Thoracic aorta endothelial cell (primary cell): ENCODE data around the gene SPTLC1. TPM values are rescaled to one million over a fixed set of nuclear protein-coding genes. Genes with fewer than 3 reads are reported as not detected.

Experiments
- small RNA-seq: library from RNA; depleted of rRNA; stranded (forward); fragments of <200 nt; gene quantifications from one replicate; pipeline ENCODE3, GENCODE V24; 2012
- total RNA-seq: library from RNA; depleted of rRNA; stranded (reverse); fragments of >200 nt; gene quantifications from 2 replicates; pipeline ENCODE4 v1.2.3, GENCODE V29; 2012

SPTLC1 gene, protein sequence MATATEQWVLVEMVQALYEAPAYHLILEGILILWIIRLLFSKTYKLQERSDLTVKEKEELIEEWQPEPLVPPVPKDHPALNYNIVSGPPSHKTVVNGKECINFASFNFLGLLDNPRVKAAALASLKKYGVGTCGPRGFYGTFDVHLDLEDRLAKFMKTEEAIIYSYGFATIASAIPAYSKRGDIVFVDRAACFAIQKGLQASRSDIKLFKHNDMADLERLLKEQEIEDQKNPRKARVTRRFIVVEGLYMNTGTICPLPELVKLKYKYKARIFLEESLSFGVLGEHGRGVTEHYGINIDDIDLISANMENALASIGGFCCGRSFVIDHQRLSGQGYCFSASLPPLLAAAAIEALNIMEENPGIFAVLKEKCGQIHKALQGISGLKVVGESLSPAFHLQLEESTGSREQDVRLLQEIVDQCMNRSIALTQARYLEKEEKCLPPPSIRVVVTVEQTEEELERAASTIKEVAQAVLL
- total RNA-seq: 132 and 133 TPM in 2 replicates

GRCh38 chr9:92115071-92115858 lies at the start of gene SPTLC1:
TSS of gene SPTLC1 (minus strand) at chr9:92115413. CDS start at chr9:92115370, 43 bp downstream.

Small RNA genes lying within 50 kb of the gene (small RNA-seq; reads per million reads assigned to genes)
- not detected for gene MTATP6P29
- gene MTND4LP7: not detected

Other genes starting within 250 kb of the SPTLC1 start
- not detected in 2 replicates for gene ROR2, start 165.2 kb downstream of the SPTLC1 start, total RNA-seq
- gene IARS1, start 178.3 kb upstream of the SPTLC1 start, total RNA-seq: 292 and 302 TPM in 2 replicates
- 43.2 and 45.9 TPM in 2 replicates for gene NOL8, start 209.9 kb upstream of the SPTLC1 start, total RNA-seq
- gene CENPP, start 210.5 kb upstream of the SPTLC1 start, total RNA-seq: 10.2 and 11.6 TPM in 2 replicates